B cell (primary cell): Measurements from ENCODE around the gene NUP160. TPM values are rescaled to one million over a fixed set of nuclear protein-coding genes. Genes with fewer than 3 reads are reported as not detected.

Experiments
- ATAC-seq: fragments of 200-7000 bp; cut with Tn5 transposase; one replicate; pipeline ENCODE4 v1.10.0; 2021; ENCODE audit warnings: low read depth, mild to moderate bottlenecking, moderate number of reproducible peaks, moderate library complexity
- CTCF ChIA-PET: fragments of 350-600 bp; sonication (Branson Sonifier 250); formaldehyde crosslinking; loops from one replicate; lab custom pipeline; 2021; ENCODE audit warnings: antibody characterized with exemption, inconsistent platforms; lab: Charles Lee
- POLR2A ChIA-PET: fragments of 350-600 bp; sonication (Branson Sonifier 250); formaldehyde crosslinking; loops from one replicate; lab custom pipeline; 2021; ENCODE audit warnings: antibody characterized with exemption; lab: Charles Lee
- DNase-seq: peaks from one replicate; pipeline ENCODE4 v3.0.0; 2013
- H2AFZ ChIP-seq: 2 replicates; pipeline ENCODE4 v1.6.1; 2012; ENCODE audit warnings: mild to moderate bottlenecking, low read depth, low read length; ENCODE audit not compliant: insufficient read depth, poor library complexity, severe bottlenecking
- H3K27ac ChIP-seq, 2 donors: 1 replicate in 1 of 2; 2 replicates in 1 of 2; pipeline ENCODE4 v1.5.1; 2012 to 2013; ENCODE audit warnings: low read length in 2 of 2, mild to moderate bottlenecking in 2 of 2, moderate library complexity in 1 of 2
- H3K27me3 ChIP-seq, 4 experiments: fragments of 200-600 bp in 1 of 4; sonication (generic) in 1 of 4; replicated peaks in 1 of 4; 1 replicate in 2 of 4; 2 replicates in 2 of 4; pipeline versions ENCODE4 v1.6.1 to v1.7.0; 2013 to 2016; ENCODE audit warnings: low read length in 3 of 4, mild to moderate bottlenecking in 2 of 4, mixed read lengths in 1 of 4, moderate library complexity in 1 of 4; ENCODE audit not compliant: insufficient read depth in 4 of 4, control insufficient read depth in 3 of 4; ENCODE audit errors: control extremely low read depth in 1 of 4
- H3K36me3 ChIP-seq, 2 experiments: replicated peaks in 1 of 2; 1 replicate in 1 of 2; 2 replicates in 1 of 2; pipeline versions ENCODE4 v1.6.1 to v1.7.1; 2013; ENCODE audit warnings: low read length in 1 of 2; ENCODE audit not compliant: insufficient read depth in 2 of 2, control insufficient read depth in 1 of 2; ENCODE audit errors: control extremely low read depth in 1 of 2, extremely low read depth in 1 of 2
- H3K4me1 ChIP-seq, 2 donors: fragments of 200-600 bp in 1 of 2; sonication (generic) in 1 of 2; 1 replicate in 1 of 2; 2 replicates in 1 of 2; pipeline versions ENCODE4 v1.5.1 to v1.6.1; 2013 to 2017; ENCODE audit warnings: low read length in 2 of 2; ENCODE audit not compliant: control insufficient read depth in 2 of 2, insufficient read depth in 2 of 2
- H3K4me2 ChIP-seq: replicated peaks from 2 replicates; pipeline ENCODE3; 2012; ENCODE audit warnings: mild to moderate bottlenecking, low read depth, low read length; ENCODE audit not compliant: poor library complexity, severe bottlenecking
- H3K4me3 ChIP-seq, 5 experiments: fragments of 200-600 bp in 1 of 5; sonication (generic) in 1 of 5; 1 replicate in 3 of 5; 2 replicates in 2 of 5; pipeline versions ENCODE4 v1.5.1 to v1.7.0; 2011 to 2016; ENCODE audit warnings: low read length in 4 of 5, mild to moderate bottlenecking in 4 of 5, low read depth in 2 of 5, control low read depth in 1 of 5, moderate library complexity in 1 of 5; ENCODE audit not compliant: insufficient read depth in 1 of 5; ENCODE audit errors: control extremely low read depth in 1 of 5, extremely low read depth in 1 of 5
- H3K79me2 ChIP-seq: fragments of 200-600 bp; sonication (generic); one replicate; pipeline ENCODE4 v1.6.0; 2016; ENCODE audit warnings: low read length; ENCODE audit not compliant: control insufficient read depth, insufficient read depth
- H3K9ac ChIP-seq: fragments of 200-600 bp; sonication (generic); 2 replicates; pipeline ENCODE4 v1.6.1; 2017; ENCODE audit warnings: mild to moderate bottlenecking, low read length, moderate library complexity
- H3K9me3 ChIP-seq, 3 donors: one replicate each; pipeline versions ENCODE4 v1.6.1 to v1.7.1; 2013; ENCODE audit warnings: low read length in 2 of 3; ENCODE audit not compliant: control insufficient read depth in 2 of 3, insufficient read depth in 1 of 3; ENCODE audit errors: control extremely low read depth in 1 of 3
- H4K20me1 ChIP-seq: 2 replicates; pipeline ENCODE4 v1.6.0; 2012; ENCODE audit warnings: mild to moderate bottlenecking, low read length; ENCODE audit not compliant: insufficient read depth, control insufficient read depth, poor library complexity, severe bottlenecking
- H3K27ac Mint-ChIP-seq: one replicate; pipeline ENCODE4 v1.8.0; 2021; ENCODE audit warnings: mixed read lengths
- H3K27me3 Mint-ChIP-seq: one replicate; pipeline ENCODE4 v1.8.0; 2021; ENCODE audit warnings: mixed read lengths
- H3K4me1 Mint-ChIP-seq: one replicate; pipeline ENCODE4 v1.8.0; 2021; ENCODE audit warnings: mixed read lengths
- H3K4me3 Mint-ChIP-seq: one replicate; pipeline ENCODE4 v1.8.0; 2021; ENCODE audit warnings: mixed read lengths
- H3K9me3 Mint-ChIP-seq: one replicate; pipeline ENCODE4 v1.8.0; 2022; ENCODE audit warnings: mixed read lengths; ENCODE audit not compliant: insufficient read depth
- EZH2 ChIP-seq: IDR thresholded peaks from 2 replicates; pipeline ENCODE4 v1.6.1; 2012; ENCODE audit warnings: borderline replicate concordance, low read depth, mild to moderate bottlenecking, moderate library complexity, low read length; ENCODE audit not compliant: insufficient read depth, poor library complexity, severe bottlenecking
- WGBS: methylation state at CpG from one replicate; pipeline ENCODE4 v1.1.5; 2013; ENCODE audit warnings: missing lambda C conversion rate; ENCODE audit not compliant: insufficient coverage; 5-methylcytosine and 5-hydroxymethylcytosine counted together
- intact Hi-C: fragments of 100-400 bp; cut with micrococcal nuclease; formaldehyde crosslinking; loops from one replicate; pipeline ENCODE4 v1.10.0; 2022
- polyA plus RNA-seq: library from polyadenylated mRNA; depleted of rRNA; stranded (reverse); fragments of >200 nt; gene quantifications from 2 replicates; pipeline ENCODE4 v1.2.3, GENCODE V29; 2012
- total RNA-seq, 2 donors: library from RNA; stranded (reverse); fragments of 120-200 nt in 1 of 2; gene quantifications; 1 replicate in 1 of 2; 2 replicates in 1 of 2; pipeline versions ENCODE4 v1.2.3 to v1.2.4, GENCODE V29; 2013 to 2022
- TF ChIP-seq, protein P1 (sequence below): fragments of 200-600 bp; IDR thresholded peaks from one replicate; pipeline ENCODE4 v1.8.0; 2022; ENCODE audit warnings: antibody characterized with exemption, mild to moderate bottlenecking

Gene NUP160
- total and polyA plus RNA-seq, 2 donors (not counting 1 experiment from before 2014, with no cell fraction given) = 26.3 to 74.3 TPM

- H3K9me3 Mint-ChIP-seq = no peaks in the 10 kb centered on the region
- intact Hi-C loops = loop anchor here (1.0 to 5.0 kb wide), 14 partner anchors 51 to 1064 kb away; partner anchors contain the start of genes AGBL2, ARFGAP2, ARHGAP1 and CELF1
- POLR2A ChIA-PET = interaction anchor here (1.3 kb wide), 2 partner anchors 52 to 340 kb away, joined by 3 to 5 read pairs; partner anchors contain the start of gene AGBL2
- DNase-seq (peak; percentile 88), ATAC-seq (peak; percentile 15)
- Histone ChIP-seq H3K9ac (peak overlapping the region; percentile 97), H3K27ac (peak overlapping the region; percentile 91 to 97), H2AFZ (peak overlapping the region; percentile 79), H4K20me1 (peaks cover 2% of the 10 kb centered on the region), H3K79me2 (peaks cover 54% of the 10 kb centered on the region), H3K36me3 (peaks cover 0 to 32% of the 10 kb centered on the region in 2 experiments), H3K4me1 (peaks cover 19 to 24% of the 10 kb centered on the region in 2 donors), H3K4me2 (peak overlapping the region; percentile 82), H3K27me3 (no peaks in the 10 kb centered on the region), H3K4me3 (peak overlapping the region; percentile 49 to 88 (median 78)), H3K9me3 (no peaks in the 10 kb centered on the region)
- H3K27me3 Mint-ChIP-seq = no peaks in the 10 kb centered on the region
- no peak for TF ChIP-seq EZH2
- TF ChIP-seq, protein P1, sequence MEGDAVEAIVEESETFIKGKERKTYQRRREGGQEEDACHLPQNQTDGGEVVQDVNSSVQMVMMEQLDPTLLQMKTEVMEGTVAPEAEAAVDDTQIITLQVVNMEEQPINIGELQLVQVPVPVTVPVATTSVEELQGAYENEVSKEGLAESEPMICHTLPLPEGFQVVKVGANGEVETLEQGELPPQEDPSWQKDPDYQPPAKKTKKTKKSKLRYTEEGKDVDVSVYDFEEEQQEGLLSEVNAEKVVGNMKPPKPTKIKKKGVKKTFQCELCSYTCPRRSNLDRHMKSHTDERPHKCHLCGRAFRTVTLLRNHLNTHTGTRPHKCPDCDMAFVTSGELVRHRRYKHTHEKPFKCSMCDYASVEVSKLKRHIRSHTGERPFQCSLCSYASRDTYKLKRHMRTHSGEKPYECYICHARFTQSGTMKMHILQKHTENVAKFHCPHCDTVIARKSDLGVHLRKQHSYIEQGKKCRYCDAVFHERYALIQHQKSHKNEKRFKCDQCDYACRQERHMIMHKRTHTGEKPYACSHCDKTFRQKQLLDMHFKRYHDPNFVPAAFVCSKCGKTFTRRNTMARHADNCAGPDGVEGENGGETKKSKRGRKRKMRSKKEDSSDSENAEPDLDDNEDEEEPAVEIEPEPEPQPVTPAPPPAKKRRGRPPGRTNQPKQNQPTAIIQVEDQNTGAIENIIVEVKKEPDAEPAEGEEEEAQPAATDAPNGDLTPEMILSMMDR = no peak
- CTCF ChIA-PET = interaction anchor here (0.6 kb wide), 2 partner anchors 165 to 341 kb away, joined by 3 to 4 read pairs; no protein-coding TSS in a partner anchor
- WGBS = under 1% methylated on average over 64 of the region's 65 CpGs
- peaks cover 26% of the 10 kb centered on the region for H3K4me1 Mint-ChIP-seq
- peak overlapping the region; percentile 100 for H3K27ac Mint-ChIP-seq
- H3K4me3 Mint-ChIP-seq = peak overlapping the region; percentile 97
Measured at GRCh38 chr11:47766509-47767227, 81.5 kb downstream of the NUP160 start.

DNA sequence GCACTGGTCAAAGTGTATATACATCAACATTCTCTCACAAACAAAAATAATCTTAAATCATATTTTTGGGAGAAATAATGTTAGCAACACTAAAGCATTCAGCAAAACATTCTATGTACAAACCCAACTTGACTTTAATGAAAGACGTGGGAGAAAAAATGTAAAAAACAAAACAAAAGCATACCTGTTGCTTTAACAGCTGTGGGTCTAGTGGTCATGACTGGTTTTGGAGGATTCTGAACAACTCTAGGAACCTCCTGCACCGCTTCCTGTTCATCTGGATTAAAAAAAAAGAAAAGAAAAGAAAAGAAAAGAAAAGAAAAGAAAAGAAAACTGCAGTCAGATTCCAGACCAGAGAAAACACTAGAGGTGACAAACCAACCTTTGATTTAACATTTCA lies 83.1 kb downstream of the NUP160 start:
- CTCF ChIA-PET = no interaction called here
- no peaks in the 10 kb centered on the region for H3K27me3 Mint-ChIP-seq
- Histone ChIP-seq H3K36me3 (peaks cover 0 to 45% of the 10 kb centered on the region in 2 experiments), H3K9ac (peak overlapping the region; percentile 25), H3K27me3 (no peaks in the 10 kb centered on the region), H3K4me2 (peak overlapping the region; percentile 82), H4K20me1 (peaks cover 17% of the 10 kb centered on the region), H3K4me1 (peaks cover 19 to 24% of the 10 kb centered on the region in 2 donors), H2AFZ (no peak overlapping the region), H3K27ac (peak overlapping the region in 1 of 2 donors; percentile 97), H3K9me3 (no peaks in the 10 kb centered on the region), H3K4me3 (no peak overlapping the region), H3K79me2 (peaks cover 70% of the 10 kb centered on the region)
- intact Hi-C loops = loop anchor here (5.0 kb wide), 6 partner anchors 137 to 1063 kb away; partner anchors contain the start of genes ARHGAP1, CSTPP1, KBTBD4 and NDUFS3
- ATAC-seq (no peak), DNase-seq (no peak)
- H3K27ac Mint-ChIP-seq = peak overlapping the region; percentile 57
- TF ChIP-seq, protein P1 = no peak
- no peak for TF ChIP-seq EZH2
- H3K4me1 Mint-ChIP-seq = peaks cover 26% of the 10 kb centered on the region
- no CpG with 5 or more reads among the region's 2 CpGs for WGBS
- POLR2A ChIA-PET = no interaction called here
- H3K9me3 Mint-ChIP-seq = no peaks in the 10 kb centered on the region
- peak overlapping the region; percentile 77 for H3K4me3 Mint-ChIP-seq
